Posterior vena cava (tissue), 2 donors: ENCODE data around the gene RASD1. TPM values are rescaled to one million over a fixed set of nuclear protein-coding genes. Genes with fewer than 3 reads are reported as not detected.
A peak's percentile ranks its signal among the peaks of the same experiment; 100 is the strongest.

Experiments
- DNase-seq: peaks from one replicate; pipeline ENCODE4 v3.0.0-alpha.2; 2020; ENCODE audit warnings: low spot score
- intact Hi-C, 2 donors: fragments of 100-400 bp; cut with DNase I; formaldehyde crosslinking; loops; one replicate each; pipeline versions ENCODE4 v1.14.1 to v1.14.2; 2022 to 2023
- long read RNA-seq, 2 donors: library from polyadenylated mRNA; unstranded; transcript quantifications; one replicate each; pipeline ENCODE4 v2.0.0, GENCODE V29; 2020 to 2021
- total RNA-seq, 2 donors: library from RNA; stranded (reverse); fragmentation: NEBNext Ultra II Directional; extraction: Animal tissue kit (Norgen Biotek cat#: 25700); gene quantifications; one replicate each; pipeline ENCODE4 v1.2.1, GENCODE V29; 2021
- donor health status: DM: yes; HTN: yes; CAD: no.
- donor health status: DM: yes; HTN: yes; CAD: no.

Gene RASD1
- total RNA-seq, result 10 to 100 TPM in 1 of 2 donors, 1 to 10 TPM in 1; 7.4 to 40.3 TPM
- long read RNA-seq, donor 1, transcript RASD1-201 (2 exons, 1,746 nt), result major isoform, 11 of 12 reads
- long read RNA-seq, donor 1, partial matches to known transcripts, result 0 of 12 reads
- long read RNA-seq, donor 1, other reads (novel, unspliced or antisense), result 1 of 12 reads
- long read RNA-seq, donor 2, transcript RASD1-201 (2 exons, 1,746 nt), result major isoform, 204 of 217 reads
- long read RNA-seq, donor 2, partial matches to known transcripts, result 0 of 217 reads
- long read RNA-seq, donor 2, other reads (novel, unspliced or antisense), result 11 of 217 reads

GRCh38 chr17:17496189-17497064 is at the start of gene RASD1:
Gene RASD1 (minus strand): TSS chr17:17496395. CDS start chr17:17496181, 214 bp downstream.
- intact Hi-C loops, result loop anchor here (10.0 kb wide), 4 partner anchors 88 to 148 kb away; no protein-coding TSS in a partner anchor
- peak; percentile 97 for DNase-seq

- intact Hi-C loops, result no loop called here
- DNase-seq, result no peak
Observed at GRCh38 chr17:17545984-17546383, 49.8 kb upstream of the RASD1 start.

GRCh38 chr17:17545031-17545820 is 49.0 kb upstream of the RASD1 start:
- intact Hi-C loops, result no loop called here
- DNase-seq, result no peak

- intact Hi-C loops, result loop anchor here in 1 of 2 donors (5.0 kb wide), 1 partner anchor 509 kb away; no protein-coding TSS in a partner anchor
- DNase-seq, result no peak
Observed at GRCh38 chr17:17542906-17543635, 46.9 kb upstream of the RASD1 start.

- intact Hi-C loops, result loop anchor here in 1 of 2 donors (5.0 kb wide), 1 partner anchor 511 kb away; no protein-coding TSS in a partner anchor
Observed at GRCh38 chr17:17541640-17542001, 45.4 kb upstream of the RASD1 start.

GRCh38 chr17:17540935-17541639 is 44.9 kb upstream of the RASD1 start:
- intact Hi-C loops, result loop anchor here in 1 of 2 donors (5.0 kb wide), 1 partner anchor 511 kb away; no protein-coding TSS in a partner anchor
- DNase-seq, result no peak

More at GRCh38 chr17:17541640-17542001, 45.4 kb upstream of the RASD1 start:
- DNase-seq, result no peak

GRCh38 chr17:17540278-17540906 is 44.2 kb upstream of the RASD1 start:
- DNase-seq, result no peak
- intact Hi-C loops, result loop anchor here in 1 of 2 donors (5.0 kb wide), 1 partner anchor 512 kb away; no protein-coding TSS in a partner anchor

GRCh38 chr17:17539591-17539990 is 43.4 kb upstream of the RASD1 start:
- no peak for DNase-seq
- intact Hi-C loops, result no loop called here

GRCh38 chr17:17538417-17539391 is 42.5 kb upstream of the RASD1 start:
- no peak for DNase-seq
- intact Hi-C loops, result no loop called here

GRCh38 chr17:17537311-17538099 is 41.3 kb upstream of the RASD1 start:
- intact Hi-C loops, result no loop called here
- no peak for DNase-seq

GRCh38 chr17:17536702-17537101 is 40.5 kb upstream of the RASD1 start:
- DNase-seq, result no peak
- intact Hi-C loops, result no loop called here

- intact Hi-C loops, result no loop called here
- no peak for DNase-seq
Observed at GRCh38 chr17:17535957-17536356, 39.8 kb upstream of the RASD1 start.

GRCh38 chr17:17533901-17534441 is 37.8 kb upstream of the RASD1 start:
- no peak for DNase-seq
- intact Hi-C loops, result no loop called here

GRCh38 chr17:17532991-17533390 is 36.8 kb upstream of the RASD1 start:
- intact Hi-C loops, result no loop called here
- DNase-seq, result no peak

GRCh38 chr17:17531156-17531555 is 35.0 kb upstream of the RASD1 start:
- intact Hi-C loops, result no loop called here
- no peak for DNase-seq
